Heart left ventricle (tissue), 13 donors: ENCODE measurements around the gene OCIAD1.
"Not testable (repeated sequence)": the region's sequence is repeated elsewhere in the genome, so short reads cannot be mapped to it uniquely, and the experiment has no call there.

Experiments used
- CTCF ChIP-seq, 12 donors: fragments of 200-600 bp; sonication (generic) in 4 of 12; IDR thresholded peaks; one replicate each; pipeline versions ENCODE4 v1.5.0 to v1.8.0; 2018 to 2022; ENCODE audit warnings: antibody characterized with exemption in 12 of 12, mild to moderate bottlenecking in 5 of 12
- POLR2A ChIP-seq, 2 donors: fragments of 450-650 bp; IDR thresholded peaks; one replicate each; pipeline ENCODE4 v1.6.1; 2017; ENCODE audit warnings: antibody characterized with exemption in 2 of 2, mild to moderate bottlenecking in 2 of 2, moderate library complexity in 2 of 2
- donor health status: ischemic (EF 13 %, LVEDD 7.1; RV severe dilation, severe dysfunction).
- donor health status: DM: no; HTN: yes; CAD: no.
- donor health status: DM: no; HTN: no; CAD: no.
- donor health status: ischemic (EF 25% LVEDD 6.9; RV normal size, moderate dysfunction).
- donor health status: ischemic (EF 25% LVEDD 5.7; RV mildly dilated, moderate dysfunction).
- donor health status: ischemic (EF 35%, LVEDD 5.7; RV mildly dilated, moderate dysfunction).
- donor health status: nonischemic (EF 11% LVEDD 7.7; RV severe dilation, severe dysfunction).
- donor health status: DM: yes; HTN: yes; CAD: no.
- donor health status: PGD.
- donor health status: ischemic (EF 29% LVEDD 5.4; RV normal size, mild dysfunction).
- donor health status: nonischemic (EF 23%, LVEDD 6.1; RV moderate dilation, normal function).

- not testable (repeated sequence) for TF ChIP-seq POLR2A, CTCF (IDR thresholded peaks at IDR 0.05)
Measured at GRCh38 chr4:48889750-48890149, 58.9 kb downstream of the OCIAD1 start.
